Adipose tissue (tissue), 3 donors: ENCODE data around the gene CD300C. TPM values are rescaled to one million over a fixed set of nuclear protein-coding genes. Genes with fewer than 3 reads are reported as not detected.
"Not testable (repeated sequence)": the region's sequence is repeated elsewhere in the genome, so short reads cannot be mapped to it uniquely, and the experiment has no call there.

ENCODE experiments used
- H3K27ac ChIP-seq: one replicate; pipeline ENCODE4 v1.5.1; 2013; ENCODE audit warnings: low read depth, low read length
- WGBS, 3 donors: extraction: QIAGEN DNeasy Blood & Tissue Kit; methylation state at CpG; one replicate each; pipeline ENCODE4 v1.1.7; 2013; 5-methylcytosine and 5-hydroxymethylcytosine counted together
- polyA plus RNA-seq, 3 donors: library from polyadenylated mRNA; stranded (reverse); fragments of 200-250 nt; gene quantifications; one replicate each; pipeline ENCODE4 v1.2.3, GENCODE V29; 2013
- donor health status: healthy with polysubstance abuse.
- donor health status: Bipolar disorder and iron deficiency.
- donor health status: healthy.

Gene CD300C
- 1 to 10 TPM in 1 of 3 donors, under 1 TPM in 2; 0.37 to 4.2 (median 0.45) TPM for polyA plus RNA-seq

DNA sequence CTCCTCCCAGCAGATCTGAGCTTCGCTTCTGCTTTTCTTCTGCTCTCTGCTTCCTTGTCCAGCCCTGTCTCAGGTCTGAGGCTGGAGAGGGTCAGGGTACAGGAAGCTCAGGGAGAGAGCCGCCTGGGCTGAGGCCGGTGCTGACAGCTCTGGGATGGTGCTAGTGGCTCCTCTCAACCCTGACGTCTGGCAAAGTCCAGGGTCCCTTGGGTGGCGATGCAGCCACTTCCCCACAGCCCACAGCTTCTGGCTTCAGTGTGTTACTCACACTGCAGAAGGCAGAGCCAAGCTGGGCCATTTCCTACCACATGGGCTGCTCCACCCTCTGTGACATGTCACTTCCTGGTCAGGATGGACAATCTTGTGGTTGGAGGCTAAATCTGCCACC lies at the start of gene CD300C:
Gene CD300C (minus strand): TSS at position 273 of the 388 bp plus-strand sequence. CDS start 333 bp downstream, outside the sequence.
- H3K27ac ChIP-seq: no peak within 1 kb of the TSS
- WGBS, 3 donors: 33 to 46% (median 35%) methylated on average over 5 of the region's 5 CpGs

DNA sequence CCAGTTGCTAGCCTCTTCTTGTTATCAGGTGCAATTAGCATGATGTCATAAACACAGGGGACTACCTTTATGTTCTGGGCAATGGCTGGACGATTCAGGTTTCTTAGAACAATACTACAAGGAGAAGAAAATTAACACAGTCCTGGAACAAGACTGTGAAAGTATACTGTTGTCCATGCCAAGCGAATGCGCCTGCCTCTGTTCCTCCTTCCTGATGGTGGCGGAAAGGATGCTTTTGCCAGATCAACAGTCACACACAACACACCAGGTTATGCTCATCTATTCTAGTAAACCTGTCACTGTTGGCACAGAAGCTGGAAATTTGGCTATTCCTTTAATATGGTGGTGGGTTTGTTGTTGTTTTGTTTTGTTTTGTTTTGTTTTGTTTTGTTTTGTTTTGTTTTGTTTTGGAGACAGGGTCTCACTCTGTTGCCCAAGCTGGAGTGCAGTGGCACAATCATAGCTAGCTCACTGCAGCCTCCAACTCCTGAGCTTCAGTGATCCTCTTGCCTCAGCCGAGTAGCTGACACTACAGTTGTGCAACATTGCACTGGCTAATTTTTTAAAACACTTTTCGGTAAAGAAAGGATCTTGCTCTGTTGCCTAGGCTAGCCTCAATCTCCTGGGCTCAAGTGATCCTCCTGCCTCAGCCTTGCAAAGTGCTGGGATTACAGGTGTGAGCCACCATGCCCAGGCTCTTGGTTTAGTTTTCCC lies 49.3 kb upstream of the CD300C start:
- 66 to 69% (median 66%) methylated on average over 6 of the region's 6 CpGs for WGBS, 3 donors
- H3K27ac ChIP-seq: no peak overlapping the region

DNA sequence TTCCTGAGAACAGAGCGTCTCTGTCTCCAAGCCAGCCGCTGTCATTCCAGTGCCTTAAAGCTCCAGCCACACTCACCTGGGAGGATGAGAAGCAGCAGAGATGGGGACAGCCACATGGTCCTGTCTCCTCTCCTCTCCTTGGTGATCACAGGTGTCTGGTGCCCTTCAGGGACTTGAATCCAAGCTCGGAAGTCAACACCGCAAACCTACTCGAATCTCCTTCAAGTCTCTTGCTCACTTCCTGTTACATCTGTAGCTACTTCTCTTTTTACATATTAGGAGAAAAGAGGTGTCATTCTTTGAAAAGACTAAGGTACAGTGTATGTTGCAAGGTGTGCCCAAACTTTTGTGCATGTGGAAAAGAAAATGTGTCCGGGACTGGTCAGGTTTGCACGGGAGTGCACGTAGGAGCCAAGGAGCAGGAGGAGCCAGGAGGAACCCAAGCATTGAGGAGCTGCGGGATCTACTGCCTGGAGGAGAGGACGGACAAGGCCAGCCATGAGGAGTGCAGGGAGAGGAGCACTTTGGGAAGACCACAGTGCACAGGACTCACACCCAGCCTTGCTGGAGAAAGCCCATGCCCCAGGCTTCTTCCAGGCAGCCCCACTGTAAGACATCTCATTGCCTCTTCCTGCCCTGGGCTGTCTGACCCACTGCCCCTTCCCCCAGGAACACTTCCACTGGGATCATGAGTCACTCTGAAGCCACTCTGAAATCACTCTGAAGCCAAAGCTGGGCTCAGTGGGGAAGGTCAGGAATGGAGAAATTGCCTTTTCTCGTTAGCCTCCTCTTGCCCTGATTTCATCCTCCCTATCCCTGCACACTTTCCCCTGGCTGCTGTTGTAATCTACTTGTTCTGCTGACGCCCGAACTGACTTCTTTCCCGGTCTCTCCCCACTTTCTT lies 46.4 kb upstream of the CD300C start, which contains the start of gene CD300LD:
Gene CD300LD (minus strand): TSS at position 197 of the 904 bp plus-strand sequence. CDS start 81 bp downstream, at position 116.
- WGBS, 3 donors: 63 to 67% (median 64%) methylated on average over 14 of the region's 14 CpGs
- H3K27ac ChIP-seq: no peak within 1 kb of the TSS

DNA sequence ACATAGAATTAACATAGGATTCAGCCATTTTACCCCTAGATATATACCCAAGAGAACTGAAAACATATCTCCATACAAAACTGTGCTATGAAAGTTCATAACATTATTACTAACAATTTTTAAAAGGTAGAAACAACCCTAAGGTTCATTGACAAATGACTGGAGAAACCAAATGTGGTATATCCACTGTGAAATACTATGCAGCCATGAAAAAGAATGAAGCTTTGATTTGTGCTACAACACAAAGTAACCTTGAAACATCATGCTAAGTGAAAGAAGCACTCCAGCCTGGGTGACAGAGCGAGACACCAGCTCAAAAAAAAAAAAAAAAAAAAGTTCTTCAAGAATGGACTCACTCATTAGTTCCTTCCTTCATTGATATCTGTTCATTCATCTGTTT lies 45.6 kb upstream of the CD300C start:
- WGBS, 3 donors: 76 to 88% (median 83%) methylated on average over 1 of the region's 1 CpG

DNA sequence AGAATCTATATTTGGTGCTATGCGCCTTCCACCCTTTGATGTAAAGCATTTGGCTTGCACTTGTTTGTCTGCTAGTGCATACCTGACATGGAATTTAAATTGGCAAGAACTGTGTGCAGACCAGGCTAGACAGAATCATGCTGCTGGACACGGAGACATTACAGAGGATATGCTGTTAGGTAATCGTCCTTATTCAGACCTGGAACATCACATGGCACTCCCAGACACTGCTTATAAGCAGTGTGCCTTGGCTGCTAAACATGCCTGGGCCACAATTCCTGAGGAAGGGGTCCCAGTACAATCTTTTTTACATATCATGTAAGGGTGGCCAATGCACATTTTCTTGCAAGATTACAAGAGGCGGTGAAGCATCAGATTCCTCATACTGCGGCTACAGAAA lies 39.8 kb upstream of the CD300C start:
- no peak overlapping the region for H3K27ac ChIP-seq
- 71 to 72% (median 71%) methylated on average over 5 of the region's 5 CpGs for WGBS, 3 donors

More for the DNA sequence above, 45.6 kb upstream of the CD300C start:
- H3K27ac ChIP-seq: no peak overlapping the region

DNA sequence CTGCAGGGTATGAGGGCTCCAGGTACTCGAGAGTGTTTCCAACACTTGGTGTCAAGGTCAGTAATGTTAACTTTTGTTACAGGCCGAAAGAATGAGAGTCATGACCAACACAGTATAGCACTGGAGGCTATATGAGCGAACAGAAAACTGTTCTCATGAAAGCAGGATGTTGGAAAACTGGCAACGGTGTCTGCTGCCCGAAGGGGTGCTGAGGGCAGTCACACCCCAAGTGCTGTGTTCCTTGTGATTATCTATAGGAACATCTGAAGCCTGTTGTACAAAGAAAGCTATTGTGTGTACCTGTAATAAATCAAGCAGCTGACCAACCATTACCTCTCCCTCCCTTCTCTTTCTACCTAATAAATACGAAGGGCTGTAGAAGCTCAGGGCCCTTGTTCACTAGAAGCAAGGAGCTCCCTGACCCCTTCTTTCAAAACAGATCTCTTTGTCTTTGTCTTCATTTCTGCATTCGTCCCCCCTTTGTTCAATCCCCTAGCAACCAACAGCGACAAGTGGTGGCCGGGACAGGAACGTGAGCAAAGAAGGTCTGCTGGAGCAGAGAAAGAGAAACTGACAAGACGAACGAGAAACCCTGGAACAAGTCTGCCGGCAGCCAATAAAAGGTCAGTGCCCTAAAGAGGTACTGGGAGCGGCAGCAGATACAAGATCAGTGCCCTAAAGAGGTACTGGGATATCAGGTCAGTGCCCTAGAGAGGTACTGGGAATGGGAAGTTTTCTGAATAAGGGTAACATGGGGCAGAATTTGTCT lies 38.6 kb upstream of the CD300C start:
- WGBS, 3 donors: 63 to 81% (median 74%) methylated on average over 14 of the region's 14 CpGs
- H3K27ac ChIP-seq: no peak overlapping the region

DNA sequence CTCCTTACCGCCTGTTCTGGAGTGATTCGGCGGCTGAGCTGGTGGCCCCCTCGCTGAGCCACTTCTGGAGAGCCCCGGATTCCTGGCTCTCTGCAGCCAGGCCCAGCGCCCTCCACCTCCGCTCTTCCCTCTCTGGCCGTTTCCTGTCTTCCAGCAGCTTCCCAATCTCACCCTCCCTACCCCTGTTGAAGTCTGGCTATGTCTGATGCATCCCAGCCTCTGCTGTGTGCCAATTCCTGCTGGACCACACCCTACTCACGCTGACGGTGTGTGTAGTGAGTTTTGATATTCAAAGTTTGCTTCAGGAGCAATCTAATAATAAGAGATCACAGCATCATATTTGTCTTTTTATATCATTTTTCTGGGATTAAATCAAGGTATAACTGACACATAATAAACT lies 36.7 kb upstream of the CD300C start:
- H3K27ac ChIP-seq: no peak overlapping the region
- 63 to 72% (median 68%) methylated on average over 10 of the region's 10 CpGs for WGBS, 3 donors

DNA sequence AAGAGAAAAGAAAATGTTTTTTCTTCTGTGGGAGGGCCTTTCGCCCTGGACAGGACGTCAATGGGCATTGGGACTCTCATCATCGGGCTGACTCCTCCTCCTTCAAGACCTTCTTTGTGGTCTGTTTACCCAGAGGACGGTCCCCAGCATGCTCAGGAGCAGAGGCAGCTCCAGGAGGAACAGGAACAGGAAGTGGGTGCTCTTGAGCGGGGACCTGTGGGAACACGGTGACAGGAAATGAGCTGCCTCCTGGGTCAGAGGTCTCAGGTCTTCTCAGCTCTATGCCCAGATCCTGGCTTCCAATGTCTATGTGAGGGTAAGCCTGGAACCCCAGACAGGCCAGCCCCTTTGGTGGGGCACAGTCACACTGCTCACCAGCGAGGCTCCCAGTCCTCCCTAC lies 34.0 kb upstream of the CD300C start:
- whole genome bisulfite sequencing, 3 donors: 49 to 63% (median 53%) methylated on average over 7 of the region's 7 CpGs
- no peak overlapping the region for H3K27ac ChIP-seq

DNA sequence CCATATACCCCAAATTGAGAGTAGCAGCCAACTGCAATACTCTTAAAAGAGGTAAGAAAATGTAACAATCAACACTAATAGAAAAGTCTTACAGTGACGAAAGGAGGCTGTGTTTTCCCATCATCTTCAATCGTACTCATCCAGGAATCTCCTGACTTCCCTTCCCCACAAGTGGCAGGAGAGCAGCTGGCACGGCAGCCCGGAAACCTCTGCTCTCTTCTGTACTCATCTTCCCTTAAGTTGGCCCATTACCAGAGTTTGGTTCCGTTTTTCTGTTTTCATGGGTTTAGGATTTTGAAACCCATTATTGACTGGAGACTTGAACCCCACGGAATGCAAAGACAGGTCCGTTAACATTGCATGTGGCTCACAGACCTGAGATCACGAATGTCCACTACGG lies 33.1 kb upstream of the CD300C start:
- no peak overlapping the region for H3K27ac ChIP-seq
- WGBS, 3 donors: 69 to 84% (median 74%) methylated on average over 9 of the region's 9 CpGs

DNA sequence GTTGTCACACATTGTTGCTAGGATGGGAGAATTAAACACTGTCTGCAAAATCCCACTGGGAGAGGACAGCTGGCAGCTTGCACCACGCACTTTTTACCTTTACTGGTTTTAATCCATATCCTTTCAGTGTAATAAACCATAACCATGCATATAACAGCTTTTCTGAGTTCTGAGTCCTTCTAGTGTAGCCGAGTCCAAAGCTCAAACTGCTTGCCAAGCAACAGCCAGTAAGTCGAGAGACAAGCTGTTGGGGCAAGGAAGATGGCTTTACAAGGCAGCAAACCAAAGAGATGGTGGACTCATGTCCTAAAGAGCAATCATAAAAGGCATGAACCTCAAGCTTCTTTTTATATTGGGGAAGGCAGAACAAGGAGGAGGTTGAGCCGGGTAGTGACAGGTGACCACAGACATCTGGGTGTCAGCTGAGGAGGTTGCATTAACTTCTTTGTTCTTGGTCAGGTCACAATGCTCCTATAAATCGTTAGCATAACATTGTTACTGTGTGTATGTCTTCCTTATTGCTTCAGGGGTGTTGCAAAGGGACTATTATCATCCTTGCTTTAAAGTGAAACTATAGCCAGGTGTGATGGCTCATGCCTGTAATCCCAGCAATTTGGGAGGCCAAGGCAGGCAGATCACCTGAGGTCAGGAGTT lies 28.7 kb upstream of the CD300C start:
- H3K27ac ChIP-seq: no peak overlapping the region
- 58 to 72% (median 69%) methylated on average over 5 of the region's 5 CpGs for WGBS, 3 donors

DNA sequence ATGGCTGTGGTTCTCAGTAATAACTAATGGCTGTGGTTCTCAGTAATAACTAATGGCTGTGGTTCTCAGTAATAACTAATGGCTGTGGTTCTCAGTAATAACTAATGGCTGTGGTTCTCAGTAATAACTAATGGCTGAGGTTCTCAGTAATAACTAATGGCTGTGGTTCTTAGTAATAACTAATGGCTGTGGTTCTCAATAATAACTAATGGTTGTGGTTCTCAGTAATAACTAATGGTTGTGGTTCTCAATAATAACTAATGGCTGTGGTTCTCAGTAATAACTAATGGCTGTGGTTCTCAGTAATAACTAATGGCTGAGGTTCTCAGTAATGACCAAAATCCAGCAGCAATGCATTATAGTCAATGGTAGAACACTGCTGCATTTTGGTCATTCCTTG lies 27.7 kb upstream of the CD300C start:
- H3K27ac ChIP-seq: not testable (repeated sequence)

DNA sequence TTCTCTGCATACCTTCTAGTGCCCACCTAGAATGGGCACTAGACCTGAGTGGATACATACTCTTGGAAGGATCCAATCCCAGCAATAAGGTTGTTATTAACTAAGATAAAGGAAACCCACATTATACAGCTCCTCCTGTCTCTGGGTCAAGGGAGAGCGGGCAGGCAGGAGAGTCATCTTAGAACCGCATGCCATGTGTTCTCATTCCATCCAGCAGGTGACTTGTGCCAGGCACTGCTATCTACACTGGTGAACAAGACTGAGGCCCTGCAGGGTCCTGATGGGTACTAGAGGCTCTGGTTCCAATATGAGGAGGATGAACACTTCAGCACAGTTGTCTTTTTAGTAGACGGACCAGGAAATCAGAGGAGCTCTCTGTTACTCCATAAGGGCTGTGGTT lies 27.3 kb upstream of the CD300C start:
- H3K27ac ChIP-seq: no peak overlapping the region
- WGBS, 3 donors: 79 to 91% (median 83%) methylated on average over 3 of the region's 3 CpGs

DNA sequence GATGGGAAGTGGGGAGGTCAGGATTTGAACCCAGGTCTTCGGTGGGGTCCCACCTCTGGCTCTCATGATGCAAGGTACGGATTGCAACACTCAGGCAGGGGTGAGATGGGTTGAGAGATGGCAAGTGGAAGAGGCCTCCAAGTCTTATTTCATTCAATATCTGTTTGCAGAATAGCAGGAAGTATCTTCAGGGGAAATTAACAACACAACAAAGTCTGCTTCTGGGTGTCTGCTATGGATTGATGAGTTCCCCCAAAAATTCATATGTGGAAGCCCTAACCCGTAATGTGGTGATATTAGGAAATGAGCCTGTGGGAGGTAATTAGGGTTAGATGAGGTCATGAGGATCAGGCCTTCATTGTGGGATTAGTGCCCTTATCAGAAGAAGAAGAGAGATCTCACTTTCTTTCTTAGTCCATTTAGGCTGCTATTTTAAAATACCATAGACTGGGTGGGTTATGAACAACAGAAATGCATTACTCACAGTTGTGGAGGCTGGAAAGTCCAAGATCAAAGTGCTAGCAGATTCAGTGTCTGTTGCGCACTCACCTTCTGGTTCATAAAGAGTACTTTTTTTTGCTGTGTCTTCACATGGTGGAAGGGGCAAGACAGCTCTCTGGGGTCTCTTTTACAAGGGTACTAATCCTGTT lies 25.8 kb upstream of the CD300C start:
- WGBS, 3 donors: 62 to 82% (median 65%) methylated on average over 4 of the region's 4 CpGs
- no peak overlapping the region for H3K27ac ChIP-seq

DNA sequence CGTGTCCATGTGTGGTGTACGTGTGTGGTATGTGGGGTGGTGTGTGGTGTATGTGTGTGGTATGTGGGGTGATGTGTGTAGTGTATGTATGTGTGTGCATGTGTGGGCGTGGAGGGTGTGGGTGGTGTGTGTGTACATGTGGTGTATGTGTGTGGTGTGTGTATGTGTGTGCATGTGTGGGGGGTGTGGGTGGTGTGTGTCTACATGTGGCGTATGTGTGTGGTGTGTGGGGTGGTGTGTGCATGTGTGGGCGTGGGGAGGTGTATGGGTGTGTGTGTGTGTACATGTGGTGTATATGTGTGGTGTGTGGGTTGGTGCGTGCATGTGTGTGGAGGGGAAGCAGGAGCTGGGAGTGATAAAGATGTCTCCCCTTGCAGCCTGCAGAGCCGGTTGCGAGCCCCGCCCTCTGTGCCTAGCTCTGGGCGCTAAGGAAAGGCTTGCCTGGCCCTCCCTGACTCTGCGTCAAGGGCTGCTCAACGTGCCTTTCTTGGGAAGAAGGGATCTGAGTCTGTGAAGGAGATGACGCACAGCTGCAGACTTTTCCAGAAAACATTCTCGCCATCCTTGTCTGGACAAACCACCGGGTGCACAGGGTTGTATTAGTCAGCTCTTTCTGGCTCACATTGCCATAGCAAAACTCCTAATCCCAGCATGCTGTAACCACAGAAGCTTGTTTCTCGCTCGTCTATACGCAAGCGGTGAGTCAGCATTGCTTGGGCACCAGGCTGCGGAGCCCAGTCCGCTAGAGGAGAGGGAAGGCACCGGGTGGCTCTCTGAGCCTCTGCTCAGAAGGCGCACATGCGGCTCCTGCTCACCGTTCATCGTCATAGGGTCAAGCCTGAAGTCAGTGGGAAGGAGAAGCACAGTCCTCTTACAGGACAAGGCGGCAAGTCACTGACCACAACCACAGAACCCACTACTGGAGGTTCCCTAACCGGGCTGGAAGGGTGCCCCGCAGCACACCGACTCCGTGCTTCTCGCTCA lies 23.4 kb upstream of the CD300C start:
- no peak overlapping the region for H3K27ac ChIP-seq
- 38 to 60% (median 54%) methylated on average over 32 of the region's 32 CpGs for WGBS, 3 donors

DNA sequence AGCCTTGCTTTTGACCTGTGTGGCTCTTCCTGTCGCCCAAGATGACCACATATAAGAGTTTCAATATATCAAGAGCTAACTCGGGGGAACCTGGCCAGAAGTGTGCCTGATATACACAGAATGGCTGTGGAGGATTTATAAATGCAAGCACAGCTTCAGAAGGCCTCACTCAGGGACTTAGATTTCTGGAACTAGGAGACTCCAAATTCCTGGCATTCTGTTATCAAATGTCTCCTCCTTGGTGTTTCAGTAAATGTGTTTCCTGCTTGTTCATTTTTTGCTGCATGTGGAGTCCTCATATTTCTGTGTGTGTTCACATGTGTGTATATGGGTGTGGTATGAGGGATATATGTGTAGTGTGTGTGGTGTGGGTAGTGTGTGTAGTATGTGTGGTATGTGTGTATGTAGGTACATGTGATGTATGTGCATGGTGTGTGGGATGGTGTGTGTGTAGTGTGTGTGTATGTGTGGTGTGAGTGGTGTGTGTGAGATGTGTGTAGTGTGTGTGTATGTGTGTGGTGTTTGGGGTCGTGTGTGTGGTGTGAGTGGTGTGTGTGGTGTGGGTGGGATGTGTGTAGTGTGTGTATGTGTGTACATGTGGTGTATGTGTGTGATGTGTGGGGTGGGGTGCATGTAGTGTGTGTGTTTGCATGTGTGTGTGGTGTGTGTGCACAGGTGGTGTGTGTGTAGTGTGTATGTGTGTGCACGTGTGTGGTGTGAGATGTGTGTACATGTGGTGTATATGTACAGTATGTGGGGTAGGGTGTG lies 22.4 kb upstream of the CD300C start:
- no peak overlapping the region for H3K27ac ChIP-seq
- WGBS, 3 donors: 67 to 79% (median 74%) methylated on average over 4 of the region's 4 CpGs

DNA sequence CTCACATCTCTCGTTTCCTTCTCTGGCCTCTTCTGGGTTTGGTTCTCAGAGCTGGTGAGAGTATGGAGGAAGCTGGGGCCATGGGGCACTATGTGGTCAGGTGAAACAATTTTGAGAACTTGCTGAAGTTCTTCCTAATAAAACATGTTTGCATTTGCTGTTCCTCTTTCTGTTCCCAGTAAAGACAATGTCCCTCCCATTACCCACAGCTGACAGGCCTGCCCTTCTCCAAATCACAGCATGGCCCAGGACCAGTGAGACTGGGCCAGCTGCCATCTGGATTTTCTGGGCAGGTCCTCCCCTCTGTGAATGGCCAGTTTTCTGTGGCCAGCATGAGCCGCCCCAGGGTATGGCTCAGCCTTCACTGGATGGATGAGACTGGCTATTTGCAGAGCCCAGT lies 21.5 kb upstream of the CD300C start, which contains the start of gene CD300H:
Gene CD300H (minus strand): TSS at position 113 of the 400 bp plus-strand sequence.
- H3K27ac ChIP-seq: no peak within 1 kb of the TSS
- 63 to 81% (median 66%) methylated on average over 2 of the region's 2 CpGs for WGBS, 3 donors
